Tibial nerve (tissue), 4 donors: ENCODE measurements around the gene DDX56. TPM values are rescaled to one million over a fixed set of nuclear protein-coding genes. Genes with fewer than 3 reads are reported as not detected.

Experiments
- DNase-seq, 2 donors: peaks; one replicate each; pipeline ENCODE4 v3.0.0-alpha.2; 2019; ENCODE audit warnings: low spot score in 2 of 2
- H3K27ac ChIP-seq, 4 donors: fragments of 200-600 bp; sonication (generic) in 3 of 4; one replicate each; pipeline ENCODE4 v1.5.1; 2017 to 2019; ENCODE audit warnings: mild to moderate bottlenecking in 1 of 4
- H3K27me3 ChIP-seq, 2 donors: fragments of 200-600 bp; sonication (generic) in 1 of 2; one replicate each; pipeline versions ENCODE4 v1.5.1 to v1.6.0; 2017 to 2019
- H3K36me3 ChIP-seq, 3 donors: fragments of 200-600 bp; sonication (generic); one replicate each; pipeline ENCODE4 v1.5.1; 2018 to 2019
- H3K4me1 ChIP-seq, 4 donors: fragments of 200-600 bp; sonication (generic) in 3 of 4; one replicate each; pipeline ENCODE4 v1.5.1; 2017 to 2019
- H3K4me3 ChIP-seq, 4 donors: fragments of 200-600 bp; sonication (generic) in 3 of 4; one replicate each; pipeline ENCODE4 v1.5.1; 2017 to 2019; ENCODE audit warnings: mild to moderate bottlenecking in 1 of 4, moderate library complexity in 1 of 4
- H3K9me3 ChIP-seq, 4 donors: fragments of 200-600 bp; sonication (generic) in 3 of 4; one replicate each; pipeline ENCODE4 v1.5.1; 2017 to 2019
- EP300 ChIP-seq, 2 donors: sonication (generic); formaldehyde crosslinking; IDR thresholded peaks; one replicate each; pipeline ENCODE4 v1.6.1; 2017; ENCODE audit warnings: antibody characterized with exemption in 2 of 2, mild to moderate bottlenecking in 1 of 2
- POLR2A ChIP-seq, 2 donors: fragments of 450-650 bp; IDR thresholded peaks; one replicate each; pipeline ENCODE4 v1.6.1; 2017; ENCODE audit warnings: antibody characterized with exemption in 2 of 2, mild to moderate bottlenecking in 2 of 2, moderate library complexity in 2 of 2
- WGBS, 2 donors: methylation state at CpG; one replicate each; pipeline ENCODE4 v1.1.5; 2018; 5-methylcytosine and 5-hydroxymethylcytosine counted together
- total RNA-seq, 4 donors: library from RNA; depleted of rRNA; stranded (reverse); fragments of >200 nt; gene quantifications; one replicate each; pipeline ENCODE4 v1.1.0, GENCODE V29; 2016
- TF ChIP-seq, protein P1 (sequence below), 5 experiments: fragments of 200-600 bp in 3 of 5; fragments of 450-650 bp in 2 of 5; sonication (generic) in 3 of 5; IDR thresholded peaks; one replicate each; pipeline ENCODE4 v1.5.1; 2016 to 2019; ENCODE audit warnings: antibody characterized with exemption in 5 of 5, mild to moderate bottlenecking in 3 of 5, moderate library complexity in 2 of 5

Gene DDX56
- total RNA-seq, 4 donors from 2014 or later = 42.4 to 59.1 (median 56.5) TPM

DNA sequence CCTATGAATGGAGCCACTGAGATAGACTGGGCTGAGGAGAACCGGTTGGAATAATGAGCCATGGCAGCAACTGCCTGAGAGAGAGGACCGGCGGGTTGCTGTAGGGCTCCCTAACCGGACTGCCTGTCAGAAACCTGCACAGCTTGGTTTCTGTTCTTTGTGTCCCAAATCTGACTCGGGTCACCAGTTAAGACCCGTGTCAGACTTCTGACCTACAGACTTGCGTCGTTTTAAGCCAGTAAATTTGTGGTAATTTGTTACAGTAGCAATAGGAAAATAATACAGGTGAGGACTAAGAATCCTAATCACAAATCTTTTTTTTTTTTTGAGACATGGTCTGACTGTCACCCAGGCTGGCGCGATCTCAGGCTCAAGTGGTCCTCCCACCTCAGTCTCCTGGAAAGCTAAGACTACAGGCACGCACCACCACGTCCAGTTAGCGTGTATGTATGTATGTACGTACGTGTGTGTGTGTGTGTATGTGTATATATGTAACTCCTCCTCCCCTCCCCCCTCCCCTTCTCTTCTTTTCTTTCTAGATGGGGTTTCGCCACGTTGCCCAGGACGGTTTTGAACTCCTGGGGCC is 672 bp upstream of the DDX56 start:
- TF ChIP-seq, protein P1, sequence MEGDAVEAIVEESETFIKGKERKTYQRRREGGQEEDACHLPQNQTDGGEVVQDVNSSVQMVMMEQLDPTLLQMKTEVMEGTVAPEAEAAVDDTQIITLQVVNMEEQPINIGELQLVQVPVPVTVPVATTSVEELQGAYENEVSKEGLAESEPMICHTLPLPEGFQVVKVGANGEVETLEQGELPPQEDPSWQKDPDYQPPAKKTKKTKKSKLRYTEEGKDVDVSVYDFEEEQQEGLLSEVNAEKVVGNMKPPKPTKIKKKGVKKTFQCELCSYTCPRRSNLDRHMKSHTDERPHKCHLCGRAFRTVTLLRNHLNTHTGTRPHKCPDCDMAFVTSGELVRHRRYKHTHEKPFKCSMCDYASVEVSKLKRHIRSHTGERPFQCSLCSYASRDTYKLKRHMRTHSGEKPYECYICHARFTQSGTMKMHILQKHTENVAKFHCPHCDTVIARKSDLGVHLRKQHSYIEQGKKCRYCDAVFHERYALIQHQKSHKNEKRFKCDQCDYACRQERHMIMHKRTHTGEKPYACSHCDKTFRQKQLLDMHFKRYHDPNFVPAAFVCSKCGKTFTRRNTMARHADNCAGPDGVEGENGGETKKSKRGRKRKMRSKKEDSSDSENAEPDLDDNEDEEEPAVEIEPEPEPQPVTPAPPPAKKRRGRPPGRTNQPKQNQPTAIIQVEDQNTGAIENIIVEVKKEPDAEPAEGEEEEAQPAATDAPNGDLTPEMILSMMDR (IDR thresholded peaks at IDR 0.05) = no peak
- TF ChIP-seq EP300 (IDR thresholded peaks at IDR 0.05) (no peak), POLR2A (IDR thresholded peaks at IDR 0.05) (no peak)
- peak overlapping the region; percentile 79 to 90 (median 88) for H3K4me3 ChIP-seq
- H3K27ac ChIP-seq = peak overlapping the region; percentile 75 to 95 (median 92)
- no peak for DNase-seq
- H3K9me3 ChIP-seq = no peaks in the 10 kb centered on the region
- no peaks in the 10 kb centered on the region for H3K27me3 ChIP-seq
- H3K4me1 ChIP-seq = peaks cover 0 to 34% (median 17%) of the 10 kb centered on the region in 4 donors
- peaks cover 0 to 74% (median 25%) of the 10 kb centered on the region in 3 donors for H3K36me3 ChIP-seq
- WGBS, 2 donors = 34 to 36% methylated on average over 18 of the region's 18 CpGs

DNA sequence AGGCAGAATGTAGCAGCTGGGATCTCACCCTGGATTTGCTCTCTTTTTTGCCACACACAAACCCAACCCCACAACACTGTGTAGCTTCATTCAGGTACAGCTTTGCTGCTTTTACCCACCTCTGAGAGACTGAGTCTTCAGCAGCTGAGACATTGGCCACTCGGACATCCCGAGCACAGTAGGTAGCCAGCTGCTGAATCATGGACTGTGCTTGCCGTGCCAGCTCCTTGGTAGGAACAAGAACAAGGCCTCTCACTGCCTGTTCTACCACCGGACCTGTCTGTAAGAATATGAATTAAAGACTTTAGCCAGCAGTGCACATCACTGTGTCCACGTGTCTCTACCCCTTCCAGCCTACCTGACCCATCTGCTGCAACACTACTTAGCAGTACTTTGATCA is 937 bp downstream of the DDX56 start:
- H3K36me3 ChIP-seq = peaks cover 0 to 76% (median 35%) of the 10 kb centered on the region in 3 donors
- H3K4me1 ChIP-seq = peaks cover 0 to 34% (median 17%) of the 10 kb centered on the region in 4 donors
- no peaks in the 10 kb centered on the region for H3K27me3 ChIP-seq
- DNase-seq = no peak
- H3K27ac ChIP-seq = peak overlapping the region in 2 of 4 donors; percentile 93 to 95
- peak overlapping the region; percentile 79 to 90 (median 88) for H3K4me3 ChIP-seq
- no peaks in the 10 kb centered on the region for H3K9me3 ChIP-seq
- 68 to 79% methylated on average over 5 of the region's 5 CpGs for WGBS, 2 donors
- TF ChIP-seq POLR2A (IDR thresholded peaks at IDR 0.05) (no peak), EP300 (IDR thresholded peaks at IDR 0.05) (no peak)
- TF ChIP-seq, protein P1 (IDR thresholded peaks at IDR 0.05) = no peak

DNA sequence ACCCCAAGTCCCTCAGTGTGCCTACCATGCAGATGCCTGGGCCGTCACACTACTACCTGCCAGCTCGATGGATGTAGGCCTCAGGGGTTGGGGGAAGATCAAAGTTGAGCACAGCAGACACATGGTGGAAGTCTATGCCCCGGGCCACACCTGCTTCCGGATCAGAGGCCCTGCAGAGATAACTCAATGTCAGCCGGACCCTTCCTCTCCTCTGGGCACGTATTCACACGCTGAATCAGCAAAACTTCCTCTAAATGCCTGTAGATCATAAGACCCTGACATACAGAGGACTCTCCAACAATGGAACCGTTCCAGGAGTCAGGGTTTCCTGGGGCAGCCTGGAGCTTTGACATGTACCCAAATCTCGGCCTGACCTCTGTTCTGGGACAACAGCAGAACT is 3.7 kb downstream of the DDX56 start:
- 90 to 93% methylated on average over 7 to 9 of the region's 9 CpGs for WGBS, 2 donors
- H3K4me3 ChIP-seq = no peak overlapping the region
- no peak for DNase-seq
- no peak overlapping the region for H3K27ac ChIP-seq
- H3K9me3 ChIP-seq = no peaks in the 10 kb centered on the region
- H3K36me3 ChIP-seq = peaks cover 0 to 79% (median 47%) of the 10 kb centered on the region in 3 donors
- no peak for TF ChIP-seq EP300 (IDR thresholded peaks at IDR 0.05)
- TF ChIP-seq, protein P1 (IDR thresholded peaks at IDR 0.05) = no peak
- H3K27me3 ChIP-seq = no peaks in the 10 kb centered on the region
- peaks cover 0 to 33% (median 16%) of the 10 kb centered on the region in 4 donors for H3K4me1 ChIP-seq

DNA sequence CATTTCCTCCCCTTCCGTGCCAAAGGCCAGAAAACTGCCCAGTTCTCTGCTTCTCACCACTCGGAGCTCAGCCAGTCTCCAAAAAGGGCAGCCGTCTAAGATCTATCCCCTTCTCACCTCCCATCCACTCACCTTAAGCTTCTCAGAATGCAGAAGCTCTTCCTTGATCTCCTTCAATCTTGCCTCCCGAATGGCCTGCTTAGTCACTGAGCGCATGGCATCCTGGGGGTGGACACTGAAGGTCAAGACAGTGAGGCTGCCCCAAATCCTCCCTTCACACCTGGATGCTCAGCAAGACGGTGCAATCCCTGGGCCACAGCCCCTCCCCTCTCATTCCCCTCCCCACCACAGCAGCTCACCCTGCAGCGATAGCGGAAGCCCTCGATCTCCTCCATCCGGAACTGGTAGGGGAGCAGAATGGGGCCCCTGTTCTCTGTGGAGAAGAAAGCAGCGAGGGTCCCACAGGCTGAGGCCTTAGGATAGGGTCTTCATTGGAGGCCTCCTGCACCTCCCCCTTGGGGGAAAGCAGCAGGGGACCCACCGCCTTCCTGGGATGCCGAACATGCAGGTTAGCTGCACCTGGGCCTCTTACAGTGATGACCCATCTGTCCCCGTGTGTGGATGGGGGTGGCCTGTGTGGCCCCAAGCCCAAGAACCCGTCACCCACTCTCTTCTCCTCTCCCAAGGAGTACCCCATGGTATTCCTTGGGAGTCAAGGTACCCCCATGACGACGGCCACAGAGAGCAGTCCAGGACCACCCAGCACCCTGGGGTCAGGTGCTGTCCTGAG is 4.7 kb downstream of the DDX56 start:
- H3K36me3 ChIP-seq = peaks cover 0 to 87% (median 47%) of the 10 kb centered on the region in 3 donors
- 86 to 87% methylated on average over 17 of the region's 17 CpGs for WGBS, 2 donors
- TF ChIP-seq POLR2A (IDR thresholded peaks at IDR 0.05) = no peak
- TF ChIP-seq, protein P1 (IDR thresholded peaks at IDR 0.05) = no peak
- TF ChIP-seq EP300 (IDR thresholded peaks at IDR 0.05) = no peak

DNA sequence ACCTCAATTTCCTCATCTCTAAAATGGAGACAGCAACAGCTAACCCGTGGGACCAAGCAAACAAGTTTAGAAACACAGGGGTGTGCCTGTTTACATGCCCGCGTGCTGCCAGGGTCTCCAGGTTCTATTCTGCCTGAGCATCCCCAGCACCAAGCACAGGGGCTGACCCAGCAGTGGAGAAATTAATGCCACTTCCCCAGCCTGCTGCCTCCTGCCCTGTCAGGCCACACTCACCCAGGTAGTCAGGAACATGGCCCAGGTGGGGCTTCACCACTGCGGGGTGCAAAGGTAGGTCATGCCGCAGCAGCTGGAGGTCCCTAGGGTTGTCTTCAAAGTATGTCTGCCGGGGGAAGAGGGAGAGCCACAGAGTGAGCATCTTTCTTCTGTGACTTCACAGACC is 5.8 kb downstream of the DDX56 start:
- H3K4me1 ChIP-seq = peaks cover 0 to 21% (median 6%) of the 10 kb centered on the region in 4 donors
- WGBS, 2 donors = 88 to 95% methylated on average over 6 of the region's 6 CpGs

More for the DNA sequence above, 4.7 kb downstream of the DDX56 start:
- Histone ChIP-seq H3K27ac (no peak overlapping the region), H3K9me3 (no peaks in the 10 kb centered on the region), H3K27me3 (no peaks in the 10 kb centered on the region), H3K4me1 (peaks cover 0 to 25% (median 9%) of the 10 kb centered on the region in 4 donors), H3K4me3 (no peak overlapping the region)
- no peak for DNase-seq

More for the DNA sequence above, 5.8 kb downstream of the DDX56 start:
- H3K9me3 ChIP-seq = no peaks in the 10 kb centered on the region
- no peak for DNase-seq
- TF ChIP-seq, protein P1 (IDR thresholded peaks at IDR 0.05) = no peak
- TF ChIP-seq EP300 (IDR thresholded peaks at IDR 0.05) = no peak
- TF ChIP-seq POLR2A (IDR thresholded peaks at IDR 0.05) = no peak
- H3K27me3 ChIP-seq = no peaks in the 10 kb centered on the region
- no peak overlapping the region for H3K4me3 ChIP-seq
- H3K36me3 ChIP-seq = peaks cover 0 to 98% (median 47%) of the 10 kb centered on the region in 3 donors
- no peak overlapping the region for H3K27ac ChIP-seq
